Subcutaneous adipose tissue (tissue), 4 donors: Measurements from ENCODE around the gene SRPRB. TPM values are rescaled to one million over a fixed set of nuclear protein-coding genes. Genes with fewer than 3 reads are reported as not detected.

Source experiments
- total RNA-seq, 4 donors: library from RNA; depleted of rRNA; stranded (reverse); fragments of >200 nt; gene quantifications; one replicate each; pipeline ENCODE4 v1.1.0, GENCODE V29; 2016
- TF ChIP-seq, protein P1 (sequence below): fragments of 450-650 bp; IDR thresholded peaks from one replicate; pipeline ENCODE4 v1.5.1; 2016; ENCODE audit warnings: low read depth, mild to moderate bottlenecking, control low read depth, antibody characterized with exemption, moderate library complexity

The SRPRB gene
- total RNA-seq, 4 donors from 2014 or later = 13.7 to 26.9 (median 23.8) TPM

GRCh38 chr3:133851931-133852330, 46.3 kb downstream of the SRPRB start:
- TF ChIP-seq, protein P1, sequence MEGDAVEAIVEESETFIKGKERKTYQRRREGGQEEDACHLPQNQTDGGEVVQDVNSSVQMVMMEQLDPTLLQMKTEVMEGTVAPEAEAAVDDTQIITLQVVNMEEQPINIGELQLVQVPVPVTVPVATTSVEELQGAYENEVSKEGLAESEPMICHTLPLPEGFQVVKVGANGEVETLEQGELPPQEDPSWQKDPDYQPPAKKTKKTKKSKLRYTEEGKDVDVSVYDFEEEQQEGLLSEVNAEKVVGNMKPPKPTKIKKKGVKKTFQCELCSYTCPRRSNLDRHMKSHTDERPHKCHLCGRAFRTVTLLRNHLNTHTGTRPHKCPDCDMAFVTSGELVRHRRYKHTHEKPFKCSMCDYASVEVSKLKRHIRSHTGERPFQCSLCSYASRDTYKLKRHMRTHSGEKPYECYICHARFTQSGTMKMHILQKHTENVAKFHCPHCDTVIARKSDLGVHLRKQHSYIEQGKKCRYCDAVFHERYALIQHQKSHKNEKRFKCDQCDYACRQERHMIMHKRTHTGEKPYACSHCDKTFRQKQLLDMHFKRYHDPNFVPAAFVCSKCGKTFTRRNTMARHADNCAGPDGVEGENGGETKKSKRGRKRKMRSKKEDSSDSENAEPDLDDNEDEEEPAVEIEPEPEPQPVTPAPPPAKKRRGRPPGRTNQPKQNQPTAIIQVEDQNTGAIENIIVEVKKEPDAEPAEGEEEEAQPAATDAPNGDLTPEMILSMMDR = no peak

DNA sequence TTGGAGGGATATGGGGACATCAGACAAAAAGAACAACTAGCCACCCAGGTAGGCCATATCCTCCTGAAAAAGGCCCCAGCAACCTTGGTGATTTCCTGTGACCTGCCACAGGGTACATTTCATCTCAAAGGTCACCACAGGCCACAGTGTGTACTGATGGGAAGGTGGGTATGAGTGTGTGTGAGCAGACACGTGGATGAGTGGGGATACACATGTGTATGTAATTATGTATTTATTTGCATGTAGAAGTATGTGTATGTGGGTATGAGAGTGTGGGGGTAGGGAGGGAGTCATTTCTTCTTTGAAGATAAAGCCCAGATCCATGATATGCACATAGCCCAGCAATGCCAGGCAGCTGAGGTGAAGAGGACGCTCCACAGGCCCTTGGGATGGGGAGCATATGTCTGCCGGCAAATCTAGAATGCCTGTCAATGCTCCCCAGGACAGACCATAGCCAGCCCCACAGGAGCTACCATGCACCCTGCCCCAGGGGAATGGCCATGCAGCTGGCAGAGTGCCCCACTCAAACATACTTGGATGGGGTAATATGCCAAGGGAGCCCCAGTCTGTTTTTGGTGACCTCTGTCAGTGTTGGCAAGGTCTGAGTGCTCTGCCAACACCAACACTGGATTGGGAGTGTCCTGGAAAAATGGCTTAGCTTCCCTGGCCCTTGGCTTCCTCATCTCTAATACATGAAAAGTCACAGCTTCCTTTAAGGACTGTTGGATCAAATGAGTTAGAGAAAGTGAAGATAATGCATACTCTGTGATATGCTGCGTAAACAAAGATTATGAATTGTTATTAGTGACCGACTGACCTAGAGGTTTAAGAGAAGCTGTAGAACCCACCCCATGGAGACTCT, 47.7 kb downstream of the SRPRB start:
- TF ChIP-seq, protein P1 = no peak

- TF ChIP-seq, protein P1 = no peak
Observed at GRCh38 chr3:133853925-133854227, 48.3 kb downstream of the SRPRB start.

GRCh38 chr3:133854264-133855001, 48.8 kb downstream of the SRPRB start:
- TF ChIP-seq, protein P1 = no peak

DNA sequence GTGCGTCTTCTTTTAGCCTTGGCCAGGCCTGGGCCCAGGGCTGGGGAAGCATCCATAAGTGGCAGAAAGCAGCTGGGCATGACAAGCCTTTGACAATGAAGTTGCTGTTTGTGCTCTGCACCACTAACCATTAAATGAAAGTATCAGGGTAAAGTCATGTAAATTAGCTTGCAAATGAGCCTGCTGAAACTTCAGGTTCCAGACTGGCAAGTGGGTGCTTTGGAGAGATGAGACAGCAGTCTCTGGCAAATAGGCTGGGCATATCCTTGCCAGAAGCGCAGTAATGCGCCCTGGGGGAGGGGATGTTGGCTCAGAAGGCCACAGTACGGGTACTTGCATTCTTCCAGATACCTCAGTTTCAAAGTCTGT, 49.4 kb downstream of the SRPRB start:
- TF ChIP-seq, protein P1 = no peak

DNA sequence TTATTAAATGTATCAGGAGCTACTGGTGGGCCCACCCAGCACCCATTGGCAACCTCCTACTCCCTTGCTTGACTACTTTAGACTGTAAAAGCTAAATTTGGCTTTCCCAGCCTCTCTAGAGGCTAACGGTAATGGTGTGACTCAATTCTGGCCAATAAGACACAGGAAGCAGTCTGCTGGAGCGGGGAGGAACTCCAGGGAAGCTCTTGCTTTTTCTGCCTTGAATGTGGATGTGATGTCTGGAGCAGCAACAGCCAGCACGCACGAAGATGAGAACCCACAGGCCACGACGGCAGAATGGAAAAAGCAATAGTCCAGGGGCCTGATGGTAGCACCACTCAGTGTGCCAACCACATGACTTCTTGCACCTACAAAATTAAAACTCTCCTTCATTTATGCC, 50.2 kb downstream of the SRPRB start:
- TF ChIP-seq, protein P1 = no peak

DNA sequence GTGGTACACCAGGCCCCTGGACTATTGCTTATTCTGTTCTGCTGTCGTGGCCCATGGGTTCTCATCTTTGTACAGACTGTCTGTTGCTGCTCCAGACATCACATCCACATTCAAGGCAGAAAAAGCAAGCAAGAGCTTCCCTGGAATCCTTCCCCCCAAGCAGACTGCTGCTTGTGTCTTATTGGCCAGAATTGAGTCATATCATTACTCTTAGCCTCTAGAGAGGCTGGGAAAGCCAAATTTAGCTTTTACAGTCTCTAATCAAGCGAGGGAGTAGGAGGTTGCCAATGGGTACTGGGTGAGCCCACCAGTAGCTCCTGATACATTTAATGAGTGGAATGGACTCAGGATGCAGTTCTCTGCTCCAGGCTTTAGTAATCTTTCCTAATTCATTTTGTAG, 50.7 kb downstream of the SRPRB start:
- TF ChIP-seq, protein P1 = no peak
